CD14-positive monocyte (primary cell): ENCODE measurements around the gene PITPNB. TPM values are rescaled to one million over a fixed set of nuclear protein-coding genes. Genes with fewer than 3 reads are reported as not detected.

Experiments used
- DNase-seq, 3 donors: peaks; one replicate each; pipeline ENCODE4 v3.0.0-alpha.2; 2011 to 2022
- H2AFZ ChIP-seq: 2 replicates; pipeline ENCODE4 v1.6.0; 2012; ENCODE audit warnings: mild to moderate bottlenecking, low read depth, low read length, inconsistent platforms; ENCODE audit not compliant: insufficient read depth, poor library complexity, severe bottlenecking
- H3K27ac ChIP-seq, 2 donors: 1 replicate in 1 of 2; 2 replicates in 1 of 2; pipeline ENCODE4 v1.5.1; 2012 to 2013; ENCODE audit warnings: low read length in 2 of 2, control low read depth in 1 of 2, inconsistent platforms in 1 of 2, low read depth in 1 of 2, mild to moderate bottlenecking in 1 of 2
- H3K27me3 ChIP-seq, 2 donors: one replicate each; pipeline versions ENCODE4 v1.6.0 to v1.6.1; 2011 to 2013; ENCODE audit warnings: low read length in 2 of 2; ENCODE audit not compliant: control insufficient read depth in 2 of 2, insufficient read depth in 2 of 2
- H3K36me3 ChIP-seq, 2 donors: replicated peaks in 1 of 2; 1 replicate in 1 of 2; 2 replicates in 1 of 2; pipeline versions ENCODE4 v1.5.1 to v1.6.1; 2012 to 2013; ENCODE audit warnings: low read length in 2 of 2, control low read depth in 1 of 2, inconsistent platforms in 1 of 2, mild to moderate bottlenecking in 1 of 2; ENCODE audit not compliant: insufficient read depth in 2 of 2, control insufficient read depth in 1 of 2
- H3K4me1 ChIP-seq, 2 donors: 1 replicate in 1 of 2; 2 replicates in 1 of 2; pipeline versions ENCODE4 v1.5.1 to v1.6.1; 2012 to 2013; ENCODE audit warnings: low read length in 2 of 2, control low read depth in 1 of 2, inconsistent platforms in 1 of 2, mild to moderate bottlenecking in 1 of 2, moderate library complexity in 1 of 2; ENCODE audit not compliant: insufficient read depth in 2 of 2, control insufficient read depth in 1 of 2
- H3K4me2 ChIP-seq: replicated peaks from 2 replicates; pipeline ENCODE3; 2012; ENCODE audit warnings: low read length, moderate library complexity, mild to moderate bottlenecking; ENCODE audit not compliant: poor library complexity, severe bottlenecking; ENCODE audit errors: extremely low read depth
- H3K4me3 ChIP-seq, 3 experiments: fragments of 200-600 bp in 1 of 3; sonication (generic) in 1 of 3; replicated peaks in 1 of 3; 1 replicate in 2 of 3; 2 replicates in 1 of 3; pipeline ENCODE4 v1.5.1; 2011 to 2013; ENCODE audit warnings: low read length in 3 of 3, mild to moderate bottlenecking in 3 of 3, control low read depth in 2 of 3, low read depth in 2 of 3, inconsistent platforms in 1 of 3, moderate library complexity in 1 of 3
- H3K79me2 ChIP-seq: 2 replicates; pipeline ENCODE4 v1.6.0; 2012; ENCODE audit warnings: mild to moderate bottlenecking, control low read depth, inconsistent platforms, low read length, moderate library complexity; ENCODE audit not compliant: insufficient read depth
- H3K9ac ChIP-seq: 2 replicates; pipeline ENCODE4 v1.6.0; 2017; ENCODE audit warnings: low read length, mild to moderate bottlenecking; ENCODE audit not compliant: insufficient read depth, poor library complexity, severe bottlenecking
- H3K9me3 ChIP-seq, 2 donors: replicated peaks in 1 of 2; 1 replicate in 1 of 2; 2 replicates in 1 of 2; pipeline versions ENCODE4 v1.5.1 to v1.6.1; 2012 to 2013; ENCODE audit warnings: low read length in 2 of 2, control low read depth in 1 of 2; ENCODE audit not compliant: control insufficient read depth in 1 of 2, insufficient read depth in 1 of 2
- H4K20me1 ChIP-seq: 2 replicates; pipeline ENCODE4 v1.6.0; 2012; ENCODE audit warnings: mild to moderate bottlenecking, low read length, control low read depth, moderate library complexity; ENCODE audit not compliant: insufficient read depth
- H3K27ac Mint-ChIP-seq, 7 donors: one replicate each; pipeline ENCODE4 v1.8.0; 2020; ENCODE audit warnings: mild to moderate bottlenecking in 7 of 7, mixed read lengths in 7 of 7, moderate library complexity in 6 of 7, inconsistent platforms in 2 of 7
- H3K27me3 Mint-ChIP-seq, 3 donors: one replicate each; pipeline ENCODE4 v1.8.0; 2021 to 2022; ENCODE audit warnings: low read depth in 3 of 3, mild to moderate bottlenecking in 3 of 3, mixed read lengths in 3 of 3, moderate library complexity in 3 of 3, inconsistent platforms in 1 of 3
- H3K36me3 Mint-ChIP-seq, 2 donors: one replicate each; pipeline ENCODE4 v1.8.0; 2020; ENCODE audit warnings: mixed read lengths in 2 of 2, inconsistent platforms in 1 of 2, mild to moderate bottlenecking in 1 of 2
- H3K4me1 Mint-ChIP-seq: one replicate; pipeline ENCODE4 v1.8.0; 2020; ENCODE audit warnings: mild to moderate bottlenecking, mixed read lengths
- H3K4me3 Mint-ChIP-seq, 2 donors: one replicate each; pipeline ENCODE4 v1.8.0; 2020; ENCODE audit warnings: mild to moderate bottlenecking in 2 of 2, mixed read lengths in 2 of 2, moderate library complexity in 1 of 2
- H3K9me3 Mint-ChIP-seq, 7 donors: one replicate each; pipeline ENCODE4 v1.8.0; 2020 to 2022; ENCODE audit warnings: mixed read lengths in 7 of 7, mild to moderate bottlenecking in 6 of 7, moderate library complexity in 6 of 7, inconsistent platforms in 2 of 7
- CTCF ChIP-seq: fragments of 200-600 bp; IDR thresholded peaks from one replicate; pipeline ENCODE4 v1.8.0; 2022; ENCODE audit warnings: antibody characterized with exemption, mild to moderate bottlenecking
- WGBS: methylation state at CpG from one replicate; pipeline ENCODE4 v1.1.5; 2013; ENCODE audit warnings: missing lambda C conversion rate; ENCODE audit not compliant: insufficient coverage; 5-methylcytosine and 5-hydroxymethylcytosine counted together
- intact Hi-C, 2 donors: fragments of 100-400 bp; cut with micrococcal nuclease; formaldehyde crosslinking; loops; one replicate each; pipeline versions ENCODE4 v1.15.0 to v1.15.1; 2023
- polyA plus RNA-seq, 3 donors: library from polyadenylated mRNA; depleted of rRNA in 1 of 3; unstranded in 2 of 3; stranded (reverse) in 1 of 3; fragments of 300-500 nt in 2 of 3; fragments of >200 nt in 1 of 3; fragmentation: Illumina TruSeq in 2 of 3; gene quantifications; 1 replicate in 2 of 3; 2 replicates in 1 of 3; pipeline ENCODE4 v1.2.3, GENCODE V29; 2012 to 2021

PITPNB gene
- polyA plus RNA-seq, 3 donors: 19.2 to 29.1 (median 25.2) TPM

- H3K27me3 Mint-ChIP-seq: peaks cover 0 to 2% (median 2%) of the 10 kb centered on the region in 3 donors
- Histone ChIP-seq H2AFZ (no peak overlapping the region), H3K79me2 (no peaks in the 10 kb centered on the region), H3K36me3 (peaks cover 0 to 35% of the 10 kb centered on the region in 2 donors), H4K20me1 (no peaks in the 10 kb centered on the region), H3K4me3 (no peak overlapping the region), H3K27ac (no peak overlapping the region), H3K9me3 (no peaks in the 10 kb centered on the region), H3K4me1 (no peaks in the 10 kb centered on the region), H3K4me2 (no peak overlapping the region), H3K9ac (no peak overlapping the region), H3K27me3 (no peaks in the 10 kb centered on the region)
- TF ChIP-seq CTCF: no peak
- peaks cover 26 to 42% of the 10 kb centered on the region in 2 donors for H3K36me3 Mint-ChIP-seq
- no peak overlapping the region for H3K4me3 Mint-ChIP-seq
- WGBS: 100% methylated on average over 2 of the region's 6 CpGs
- no peak overlapping the region for H3K27ac Mint-ChIP-seq
- H3K4me1 Mint-ChIP-seq: no peaks in the 10 kb centered on the region
- intact Hi-C loops: no loop called here
- DNase-seq: no peak
- H3K9me3 Mint-ChIP-seq: no peaks in the 10 kb centered on the region
Observed at GRCh38 chr22:27844256-27844655, 74.8 kb downstream of the PITPNB start.

DNA sequence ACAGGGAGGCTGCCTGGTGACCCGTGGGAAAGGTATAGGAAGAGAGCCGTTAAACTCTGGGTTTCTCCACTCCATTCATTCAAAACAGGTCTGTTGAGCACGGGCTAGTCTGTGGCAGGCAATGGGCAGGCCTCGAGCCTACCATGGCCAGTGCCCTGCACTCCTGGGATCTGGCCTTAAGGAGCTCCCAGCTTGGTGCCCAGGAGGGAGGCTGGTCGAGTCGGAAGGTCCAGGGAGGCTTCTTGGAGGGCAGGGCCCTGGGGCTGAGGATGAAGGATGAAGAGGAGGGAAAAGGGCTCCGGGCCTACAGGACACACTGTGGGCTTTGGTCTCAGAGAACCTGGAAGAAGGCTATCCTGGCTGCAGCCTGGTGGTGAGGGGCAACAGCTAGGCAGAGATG is 75.6 kb downstream of the PITPNB start:
- Histone ChIP-seq H3K36me3 (peaks cover 0 to 28% of the 10 kb centered on the region in 2 donors), H3K9ac (no peak overlapping the region), H3K9me3 (no peaks in the 10 kb centered on the region), H3K4me1 (no peaks in the 10 kb centered on the region), H3K27me3 (no peaks in the 10 kb centered on the region), H3K4me2 (no peak overlapping the region), H3K79me2 (no peaks in the 10 kb centered on the region), H3K4me3 (no peak overlapping the region), H3K27ac (no peak overlapping the region), H2AFZ (no peak overlapping the region), H4K20me1 (no peaks in the 10 kb centered on the region)
- intact Hi-C loops: no loop called here
- Mint-ChIP-seq H3K36me3 (peaks cover 20 to 35% of the 10 kb centered on the region in 2 donors), H3K4me1 (no peaks in the 10 kb centered on the region), H3K4me3 (no peak overlapping the region), H3K9me3 (peaks cover 0 to 2% (median 0%) of the 10 kb centered on the region in 7 donors), H3K27me3 (peaks cover 0 to 2% (median 2%) of the 10 kb centered on the region in 3 donors), H3K27ac (peak overlapping the region in 2 of 7 donors; percentile 34 to 77)
- TF ChIP-seq CTCF: no peak
- 100% methylated on average over 3 of the region's 7 CpGs for WGBS
- DNase-seq: no peak
